Right lobe of liver (tissue), 4 donors: Measurements from ENCODE around the gene SV2C.

Experiments
- CTCF ChIP-seq, 4 donors: fragments of 200-600 bp in 3 of 4; fragments of 450-650 bp in 1 of 4; IDR thresholded peaks; one replicate each; pipeline versions ENCODE4 v1.5.1 to v1.8.0; 2016 to 2022; ENCODE audit warnings: antibody characterized with exemption in 4 of 4, mild to moderate bottlenecking in 2 of 4
- POLR2A ChIP-seq: fragments of 450-650 bp; IDR thresholded peaks from one replicate; pipeline ENCODE4 v1.6.1; 2017; ENCODE audit warnings: antibody characterized with exemption, mild to moderate bottlenecking
- donor health status: DM: no; HTN: no; CAD: no.
- donor health status: DM: no; HTN: no; CAD: no.
- donor health status: DM: no; HTN: yes; CAD: no.

GRCh38 chr5:76134646-76135045, 51.5 kb downstream of the SV2C start:
- TF ChIP-seq CTCF (IDR thresholded peaks at IDR 0.05) (no peak), POLR2A (no peak)
